NCI-H2227 (cell line): ENCODE data around the gene PLSCR4.
"Not testable (repeated sequence)": the region's sequence is repeated elsewhere in the genome, so short reads cannot be mapped to it uniquely, and the experiment has no call there.

Source experiments
- DNase-seq: peaks from one replicate; lab custom pipeline; 2025; ENCODE audit not compliant: unreplicated experiment; lab: John Stamatoyannopoulos, UW

PLSCR4 gene

GRCh38 chr3:146250449-146251382, at the start of gene PLSCR4:
TSS of gene PLSCR4 (minus strand) at chr3:146251105. CDS start at chr3:146222071, 29,034 bp downstream.
- peak; percentile 27 for DNase-seq

GRCh38 chr3:146293401-146293800, 42.5 kb upstream of the PLSCR4 start:
- not testable (repeated sequence) for DNase-seq

- DNase-seq: no peak
Observed at GRCh38 chr3:146283781-146284445, 33.0 kb upstream of the PLSCR4 start.

- DNase-seq: no peak
Observed at GRCh38 chr3:146280864-146281263, 30.0 kb upstream of the PLSCR4 start.

GRCh38 chr3:146279951-146280350, 29.0 kb upstream of the PLSCR4 start:
- DNase-seq: no peak

- no peak for DNase-seq
Observed at GRCh38 chr3:146279013-146279412, 28.1 kb upstream of the PLSCR4 start.

- no peak for DNase-seq
Observed at GRCh38 chr3:146277953-146278631, 27.2 kb upstream of the PLSCR4 start.

- DNase-seq: no peak
Observed at GRCh38 chr3:146275476-146275875, 24.6 kb upstream of the PLSCR4 start.

GRCh38 chr3:146274833-146275232, 23.9 kb upstream of the PLSCR4 start:
- no peak for DNase-seq

- no peak for DNase-seq
Observed at GRCh38 chr3:146273721-146274407, 23.0 kb upstream of the PLSCR4 start.

- DNase-seq: no peak
Observed at GRCh38 chr3:146271180-146271579, 20.3 kb upstream of the PLSCR4 start.

GRCh38 chr3:146269271-146269670, 18.4 kb upstream of the PLSCR4 start:
- DNase-seq: no peak

GRCh38 chr3:146268535-146269219, 17.8 kb upstream of the PLSCR4 start:
- DNase-seq: no peak

GRCh38 chr3:146265720-146266119, 14.8 kb upstream of the PLSCR4 start:
- DNase-seq: no peak

GRCh38 chr3:146262371-146263110, 11.6 kb upstream of the PLSCR4 start:
- no peak for DNase-seq

GRCh38 chr3:146259880-146260589, 9.1 kb upstream of the PLSCR4 start:
- DNase-seq: no peak

- no peak for DNase-seq
Observed at GRCh38 chr3:146256851-146257486, 6.1 kb upstream of the PLSCR4 start.

- DNase-seq: not testable (repeated sequence)
Observed at GRCh38 chr3:146252445-146252844, 1.5 kb upstream of the PLSCR4 start.

GRCh38 chr3:146249921-146250320, 984 bp downstream of the PLSCR4 start:
- DNase-seq: no peak
